B cell (primary cell): ENCODE data around the gene PANK2.

ENCODE experiments used
- EZH2 ChIP-seq: IDR thresholded peaks from 2 replicates; pipeline ENCODE4 v1.6.1; 2012; ENCODE audit warnings: borderline replicate concordance, low read depth, mild to moderate bottlenecking, moderate library complexity, low read length; ENCODE audit not compliant: insufficient read depth, poor library complexity, severe bottlenecking
- TF ChIP-seq, protein P1 (sequence below): fragments of 200-600 bp; IDR thresholded peaks from one replicate; pipeline ENCODE4 v1.8.0; 2022; ENCODE audit warnings: antibody characterized with exemption, mild to moderate bottlenecking

GRCh38 chr20:3924304-3925112 lies 35.3 kb downstream of the PANK2 start:
- TF ChIP-seq, protein P1, sequence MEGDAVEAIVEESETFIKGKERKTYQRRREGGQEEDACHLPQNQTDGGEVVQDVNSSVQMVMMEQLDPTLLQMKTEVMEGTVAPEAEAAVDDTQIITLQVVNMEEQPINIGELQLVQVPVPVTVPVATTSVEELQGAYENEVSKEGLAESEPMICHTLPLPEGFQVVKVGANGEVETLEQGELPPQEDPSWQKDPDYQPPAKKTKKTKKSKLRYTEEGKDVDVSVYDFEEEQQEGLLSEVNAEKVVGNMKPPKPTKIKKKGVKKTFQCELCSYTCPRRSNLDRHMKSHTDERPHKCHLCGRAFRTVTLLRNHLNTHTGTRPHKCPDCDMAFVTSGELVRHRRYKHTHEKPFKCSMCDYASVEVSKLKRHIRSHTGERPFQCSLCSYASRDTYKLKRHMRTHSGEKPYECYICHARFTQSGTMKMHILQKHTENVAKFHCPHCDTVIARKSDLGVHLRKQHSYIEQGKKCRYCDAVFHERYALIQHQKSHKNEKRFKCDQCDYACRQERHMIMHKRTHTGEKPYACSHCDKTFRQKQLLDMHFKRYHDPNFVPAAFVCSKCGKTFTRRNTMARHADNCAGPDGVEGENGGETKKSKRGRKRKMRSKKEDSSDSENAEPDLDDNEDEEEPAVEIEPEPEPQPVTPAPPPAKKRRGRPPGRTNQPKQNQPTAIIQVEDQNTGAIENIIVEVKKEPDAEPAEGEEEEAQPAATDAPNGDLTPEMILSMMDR, result no peak
- TF ChIP-seq EZH2, result no peak
